ENCODE data around the gene RPL29.
"Not testable (repeated sequence)": the region's sequence is repeated elsewhere in the genome, so short reads cannot be mapped to it uniquely, and the experiment has no call there.

Gene RPL29

GRCh38 chr3:52004906-52005395, 9.3 kb upstream of the RPL29 start:
- DNase-seq, result no peak

GRCh38 chr3:52004163-52004787, 8.6 kb upstream of the RPL29 start:
- no peak for DNase-seq

GRCh38 chr3:52002748-52003147, 7.1 kb upstream of the RPL29 start:
- no peak for DNase-seq

DNA sequence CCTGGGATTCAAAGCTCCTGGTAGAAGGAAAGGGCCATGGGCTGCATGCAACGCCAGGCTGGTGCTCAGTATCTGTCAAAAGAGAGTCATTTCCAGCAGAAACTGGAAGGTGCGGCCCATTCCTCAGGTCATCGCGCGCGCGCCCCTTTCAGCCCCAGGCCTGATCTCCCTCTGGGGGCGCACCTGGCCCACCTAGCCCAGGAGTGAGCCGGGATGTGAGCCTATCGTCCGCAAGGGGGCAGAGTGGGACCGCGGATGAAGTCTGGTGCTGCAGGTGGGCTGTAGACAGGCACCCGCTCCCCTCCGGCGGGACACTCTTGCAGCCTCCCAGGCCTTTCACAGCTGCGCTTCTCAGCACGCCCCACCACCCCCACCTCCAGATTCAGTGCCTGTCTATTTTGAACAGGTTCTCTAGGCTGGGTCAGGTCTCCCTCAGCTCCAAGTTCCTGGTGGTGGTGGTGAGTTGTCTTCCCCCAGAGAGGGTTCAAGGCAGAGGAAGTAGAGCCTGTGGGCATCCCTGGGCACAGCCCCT, 5.8 kb upstream of the RPL29 start:
- peak; percentile 87 to 88 for DNase-seq

DNA sequence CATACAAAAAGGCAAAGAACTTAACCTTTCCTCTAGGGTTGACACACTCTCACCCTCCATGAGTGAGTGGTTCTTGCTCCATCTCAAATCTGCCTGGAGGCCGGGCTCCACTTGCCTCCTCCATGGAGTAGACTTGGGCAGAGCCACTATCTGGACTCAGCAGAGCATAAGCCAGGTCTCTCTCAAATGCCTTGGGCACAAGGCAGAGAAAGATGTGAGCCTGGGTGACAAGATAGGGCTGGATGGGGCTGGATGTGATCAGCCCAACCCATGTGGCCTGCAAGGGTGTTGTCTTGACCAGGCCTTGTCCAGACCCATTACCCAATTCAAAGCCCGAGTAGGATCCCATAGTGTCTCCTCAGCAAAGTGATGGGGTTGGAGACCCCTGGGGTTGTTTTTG, 4.2 kb upstream of the RPL29 start:
- no peak for DNase-seq

DNA sequence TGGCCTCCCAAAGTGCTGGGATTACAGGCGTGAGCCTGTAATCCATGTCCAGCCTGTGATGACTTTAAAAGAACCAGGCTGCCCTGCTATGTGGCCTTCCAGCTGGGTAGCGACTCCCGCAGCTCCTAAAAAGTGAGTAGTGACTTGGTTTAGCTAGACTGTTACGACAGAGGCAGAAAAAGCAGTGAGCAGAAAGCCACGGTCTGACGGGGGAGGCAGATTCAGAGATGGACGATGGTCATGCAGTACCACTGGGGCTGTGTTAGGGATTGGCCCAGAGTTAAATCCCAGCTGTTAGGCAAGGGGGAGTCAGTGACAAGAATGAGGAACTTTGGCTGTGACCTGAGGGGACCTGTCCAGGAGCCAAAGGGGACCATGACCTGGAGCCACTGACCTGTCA, 3.1 kb upstream of the RPL29 start:
- DNase-seq, result no peak

GRCh38 chr3:51997935-51998596, 2.4 kb upstream of the RPL29 start:
- DNase-seq, result no peak

DNA sequence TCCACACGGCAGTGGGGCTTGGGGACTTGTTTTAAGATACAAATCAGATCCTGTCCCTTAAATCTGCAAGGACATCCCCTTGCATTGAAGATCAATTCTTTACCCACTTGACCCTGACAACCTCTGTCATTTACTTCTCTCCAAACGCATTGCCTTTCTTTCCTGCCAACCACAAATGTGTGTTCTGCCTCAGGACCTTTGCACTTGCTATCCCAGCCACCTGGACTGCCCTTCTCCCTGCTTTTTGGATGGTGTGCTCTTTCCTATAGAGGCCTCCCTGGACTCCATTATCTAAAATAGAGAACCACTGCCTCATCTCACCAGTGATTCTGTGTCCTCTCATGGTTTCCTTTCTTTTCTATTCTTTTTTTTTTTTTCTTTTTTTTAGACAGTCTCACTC, 1.5 kb upstream of the RPL29 start:
- no peak for DNase-seq

- no peak for DNase-seq
Measured at GRCh38 chr3:51994530-51994929, 1.2 kb downstream of the RPL29 start.

GRCh38 chr3:51993657-51994056, 2.0 kb downstream of the RPL29 start:
- DNase-seq, result not testable (repeated sequence)

DNA sequence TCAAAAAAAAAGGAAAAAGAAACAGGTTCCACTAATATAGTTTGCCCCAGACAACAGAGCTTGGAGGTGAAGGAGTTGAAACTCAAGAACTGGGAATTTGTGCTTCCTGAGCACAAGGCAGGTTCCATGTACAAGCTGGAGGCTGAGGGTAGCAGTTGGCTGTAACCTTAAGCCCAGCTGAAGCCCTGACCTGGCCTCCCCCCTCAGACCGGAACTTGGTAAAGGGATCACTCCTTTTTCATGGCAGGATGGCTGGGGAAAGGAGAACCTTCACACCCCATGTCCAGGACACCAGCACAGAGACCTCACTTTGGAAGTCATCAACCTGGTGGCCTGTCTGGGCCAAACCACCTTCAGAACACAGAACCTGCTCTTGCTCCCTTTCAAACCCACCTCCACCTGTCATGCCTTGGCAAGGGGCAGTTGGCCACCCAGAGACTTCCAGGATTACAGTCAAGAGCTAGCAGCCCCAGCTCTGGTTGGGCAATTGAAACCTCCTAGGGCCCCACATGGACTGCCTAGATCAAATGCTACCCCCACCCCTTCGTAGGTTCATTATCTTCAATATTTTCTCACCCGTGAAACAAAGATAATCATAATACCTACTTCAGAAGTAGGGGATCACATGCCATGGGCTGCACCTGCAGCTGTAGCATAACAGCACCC, 3.5 kb downstream of the RPL29 start:
- DNase-seq, result peak in 1 of 2 donors; percentile 27

GRCh38 chr3:51990501-51990971, 5.2 kb downstream of the RPL29 start:
- DNase-seq, result peak in 1 of 2 donors; percentile 31

DNA sequence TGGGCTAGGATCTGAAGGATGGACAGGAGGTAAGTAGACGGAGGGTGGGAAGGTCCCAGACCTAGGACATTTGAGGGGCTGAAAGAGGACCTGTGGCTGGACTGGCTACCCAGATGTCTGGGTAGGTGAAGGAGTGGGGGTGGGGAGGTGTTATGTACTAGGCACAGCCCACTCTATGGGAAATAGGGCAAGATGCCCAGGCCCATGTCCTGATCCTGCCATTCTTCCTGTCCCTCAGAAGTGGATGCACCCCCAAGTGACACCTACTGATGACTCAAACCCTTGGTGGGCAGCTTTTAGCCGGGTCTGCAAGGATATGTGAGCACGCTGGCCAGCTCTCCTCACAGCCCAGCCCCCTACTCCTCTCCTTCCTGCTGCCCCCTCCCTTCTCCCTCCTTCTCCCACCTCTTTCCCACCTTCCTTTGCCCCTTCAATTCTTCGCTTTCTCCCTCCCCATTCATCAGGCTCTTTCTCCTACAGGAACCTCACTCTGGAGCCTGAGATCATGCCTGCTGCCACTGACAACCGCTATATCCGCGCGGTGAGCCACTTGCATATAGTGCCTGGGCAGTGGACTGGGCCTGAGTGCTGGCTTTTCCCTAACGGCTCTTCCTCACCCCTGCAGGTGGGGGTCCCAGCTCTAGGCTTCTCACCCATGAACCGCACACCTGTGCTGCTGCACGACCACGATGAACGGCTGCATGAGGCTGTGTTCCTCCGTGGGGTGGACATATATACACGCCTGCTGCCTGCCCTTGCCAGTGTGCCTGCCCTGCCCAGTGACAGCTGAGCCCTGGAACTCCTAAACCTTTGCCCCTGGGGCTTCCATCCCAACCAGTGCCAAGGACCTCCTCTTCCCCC, 7.2 kb downstream of the RPL29 start:
- DNase-seq, result no peak

DNA sequence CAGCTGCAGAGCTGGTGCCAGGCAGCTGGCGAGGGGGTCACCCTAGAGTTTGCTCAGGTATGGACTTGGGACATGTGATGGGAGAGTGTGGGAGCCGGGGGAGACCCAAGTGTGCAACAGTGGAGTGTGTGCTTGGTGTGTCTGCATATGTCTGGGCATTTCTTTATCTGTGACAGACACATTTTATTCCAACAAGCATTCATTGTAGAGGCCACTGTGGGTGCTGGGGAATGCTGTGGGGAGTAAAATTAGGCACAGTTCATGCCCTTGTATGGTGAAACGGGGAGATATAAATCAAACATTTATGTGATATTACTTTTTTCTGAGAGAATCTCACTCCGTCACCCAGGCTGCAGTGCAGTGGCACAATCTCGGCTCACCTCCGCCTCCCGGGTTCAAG, 8.1 kb downstream of the RPL29 start:
- no peak for DNase-seq

GRCh38 chr3:51986010-51986947, 9.4 kb downstream of the RPL29 start:
- no peak for DNase-seq

- no peak for DNase-seq
Measured at GRCh38 chr3:51985063-51985462, 10.6 kb downstream of the RPL29 start.

DNA sequence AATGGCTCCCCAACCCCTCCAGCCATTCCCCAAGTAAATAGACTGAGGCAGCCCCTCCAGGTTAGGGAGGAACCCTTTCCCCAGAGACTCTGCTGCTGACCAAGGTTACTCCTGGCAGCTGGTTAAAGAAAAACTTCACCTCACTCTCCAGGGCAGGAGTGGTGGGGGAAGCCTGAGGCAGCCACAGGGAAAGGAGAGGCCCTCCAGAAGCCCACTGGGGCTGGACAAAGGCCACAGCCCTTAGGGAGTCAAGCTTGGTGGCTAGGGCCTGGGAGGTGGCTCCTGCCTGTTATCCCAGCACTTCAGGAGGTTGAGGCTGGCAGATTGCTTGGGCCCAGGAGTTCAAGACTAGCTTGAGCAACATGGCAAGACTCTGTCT, 11.4 kb downstream of the RPL29 start:
- no peak for DNase-seq

DNA sequence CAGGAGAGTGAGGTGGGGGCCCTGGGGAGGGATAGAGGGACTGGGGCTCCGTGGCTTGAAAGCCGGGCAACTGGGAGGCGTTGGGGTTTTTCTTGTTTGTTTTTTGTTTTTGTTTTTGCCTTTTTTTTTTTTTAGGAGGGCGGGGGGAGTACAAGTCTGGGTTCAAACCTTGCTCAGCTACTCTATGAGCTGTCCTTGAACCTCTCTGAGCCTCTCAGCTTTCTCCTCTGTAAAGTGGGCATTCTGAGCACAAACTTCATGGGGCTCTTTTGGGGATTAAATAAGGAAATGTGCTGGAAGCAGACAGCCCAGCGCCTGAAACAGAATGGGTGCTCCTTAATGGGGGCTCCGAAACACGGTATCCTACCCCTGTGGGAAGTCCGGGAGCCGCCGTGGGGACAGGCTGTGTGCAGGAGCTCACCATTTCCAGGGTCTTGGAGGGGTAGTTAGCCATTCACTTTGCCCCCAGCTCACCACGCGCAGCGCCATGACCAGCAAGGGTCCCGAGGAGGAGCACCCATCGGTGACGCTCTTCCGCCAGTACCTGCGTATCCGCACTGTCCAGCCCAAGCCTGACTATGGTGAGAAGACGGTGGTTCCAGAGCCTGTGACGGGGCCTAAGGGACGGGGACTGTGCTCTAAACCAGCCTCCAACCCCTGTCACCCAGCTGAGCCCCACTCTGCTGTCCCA, 12.0 kb downstream of the RPL29 start:
- DNase-seq, result no peak

DNA sequence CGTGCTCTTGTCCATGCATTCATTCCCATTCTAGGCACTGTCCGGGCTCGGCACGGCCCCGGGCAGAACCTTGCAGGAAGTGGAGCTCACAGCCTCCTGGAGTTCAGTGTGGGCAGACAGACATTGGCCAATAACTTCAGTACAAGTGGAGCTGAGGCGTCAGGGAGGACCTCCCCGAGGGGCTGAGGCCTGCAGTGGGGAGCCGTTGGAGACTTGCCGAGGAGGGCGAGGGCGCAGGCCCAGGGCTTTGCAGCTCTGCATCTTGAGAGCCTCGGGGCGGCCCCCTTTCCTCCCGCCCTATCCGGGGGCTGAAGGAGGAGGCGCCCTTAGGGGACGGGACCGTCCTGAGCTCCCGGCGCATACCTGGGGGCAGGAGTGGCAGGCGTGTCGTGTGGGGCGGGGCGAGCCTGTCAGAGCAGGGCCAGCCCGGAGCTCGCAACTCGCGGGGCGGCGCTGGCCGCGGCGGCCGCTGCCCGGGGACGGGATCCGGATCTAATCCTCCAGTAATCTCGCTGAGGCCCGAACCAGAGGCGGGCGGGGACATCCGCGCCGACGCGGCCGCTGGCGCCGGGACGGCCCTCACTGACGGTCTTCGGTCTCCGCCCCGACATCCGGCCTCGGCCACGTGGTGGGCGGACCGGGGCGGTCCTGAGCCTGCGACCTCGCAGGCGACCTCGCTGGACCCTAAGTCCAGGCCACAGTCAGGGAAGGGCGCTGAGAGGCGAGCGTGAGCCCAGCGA, 12.7 kb downstream of the RPL29 start, which contains the start of gene ACY1:
TSS of gene ACY1 (plus strand) at position 698 of the 740 bp plus-strand sequence. CDS start 530 bp downstream, outside the sequence.
- peak; percentile 80 to 87 for DNase-seq

- DNase-seq, result peak; percentile 41
Measured at GRCh38 chr3:51982352-51982837, 13.3 kb downstream of the RPL29 start.

Data from stimulated activated CD4-positive, alpha-beta T cell treated with anti-CD3 and anti-CD28 coated beads, Interleukin-2, amount 100 ng/mL, for 24 hours (primary cell).